Activated T-helper 17 cell treated with anti-CD3 and anti-CD28 coated beads, Interleukin-2, amount 50 U/mL, for 72 hours (primary cell): ENCODE measurements around the gene RBAK. TPM values are rescaled to one million over a fixed set of nuclear protein-coding genes. Genes with fewer than 3 reads are reported as not detected.
"Not testable (repeated sequence)": the region's sequence is repeated elsewhere in the genome, so short reads cannot be mapped to it uniquely, and the experiment has no call there.

Source experiments
- ATAC-seq: fragments of 150-1000 bp; cut with Tn5 transposase; replicated peaks from 2 replicates; pipeline ENCODE4 v1.10.0; 2021; ENCODE audit warnings: mild to moderate bottlenecking, moderate library complexity
- H3K27ac Mint-ChIP-seq: one replicate; pipeline ENCODE4 v1.8.0; 2022; ENCODE audit warnings: mixed read lengths
- H3K27me3 Mint-ChIP-seq: one replicate; pipeline ENCODE4 v1.8.0; 2022; ENCODE audit warnings: mixed read lengths
- H3K36me3 Mint-ChIP-seq: one replicate; pipeline ENCODE4 v1.8.0; 2022; ENCODE audit warnings: low read depth, mild to moderate bottlenecking, mixed read lengths
- H3K4me1 Mint-ChIP-seq: one replicate; pipeline ENCODE4 v1.8.0; 2022; ENCODE audit warnings: mixed read lengths
- H3K4me3 Mint-ChIP-seq: one replicate; pipeline ENCODE4 v1.8.0; 2022; ENCODE audit warnings: mild to moderate bottlenecking, mixed read lengths
- H3K9me3 Mint-ChIP-seq: one replicate; pipeline ENCODE4 v1.8.0; 2022; ENCODE audit warnings: mixed read lengths
- total RNA-seq, 2 donors: library from RNA; stranded (reverse); gene quantifications; one replicate each; pipeline ENCODE4 v1.2.3, GENCODE V29; 2022

Gene RBAK
- total RNA-seq, 2 donors from 2014 or later: 12.5 to 29.1 TPM

DNA sequence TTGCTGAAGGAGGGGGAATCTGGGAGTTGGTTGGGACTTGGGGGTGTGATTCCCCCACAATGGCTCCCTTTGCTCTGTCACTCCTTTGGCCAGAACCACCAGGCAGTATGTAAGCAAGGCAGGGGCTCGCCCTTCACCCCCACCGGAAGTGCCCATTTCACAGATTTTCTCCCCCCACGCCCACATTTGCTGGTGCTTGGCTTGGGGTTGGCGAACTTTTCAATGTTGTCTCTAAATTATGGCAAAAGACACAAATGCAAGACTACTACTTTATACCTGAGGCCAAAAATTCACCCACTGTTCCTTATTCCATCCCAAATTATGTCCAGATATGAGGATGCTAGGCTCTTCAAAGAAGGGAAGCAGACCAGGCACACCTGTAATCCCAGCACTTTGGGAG, 24.5 kb downstream of the RBAK start:
- H3K9me3 Mint-ChIP-seq: peaks cover 21% of the 10 kb centered on the region
- no peak overlapping the region for H3K27ac Mint-ChIP-seq
- peaks cover 30% of the 10 kb centered on the region for H3K36me3 Mint-ChIP-seq
- no peak for ATAC-seq
- peaks cover 8% of the 10 kb centered on the region for H3K27me3 Mint-ChIP-seq
- peaks cover 9% of the 10 kb centered on the region for H3K4me1 Mint-ChIP-seq
- no peak overlapping the region for H3K4me3 Mint-ChIP-seq

DNA sequence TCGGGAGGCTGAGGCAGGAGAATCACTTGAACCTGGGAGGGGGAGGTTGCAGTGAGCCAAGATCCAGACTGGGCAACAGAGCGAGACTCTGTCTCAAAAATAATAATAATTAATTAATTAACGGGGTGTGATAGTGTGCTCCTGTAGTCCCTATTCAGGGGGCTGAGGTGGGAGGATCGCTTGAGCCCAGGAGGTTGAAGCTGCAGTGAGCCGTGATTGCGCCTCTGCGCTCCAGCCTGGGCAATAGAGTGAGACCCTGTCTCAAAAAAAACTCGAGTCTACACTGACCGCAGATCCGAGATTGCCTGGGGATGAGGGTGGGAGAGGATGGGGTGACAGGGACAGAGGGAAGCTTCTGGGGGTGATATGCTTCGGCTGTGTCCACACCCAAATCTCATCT, 29.5 kb downstream of the RBAK start:
- H3K9me3 Mint-ChIP-seq, H3K27ac Mint-ChIP-seq, ATAC-seq, H3K4me3 Mint-ChIP-seq, H3K27me3 Mint-ChIP-seq, H3K4me1 Mint-ChIP-seq: not testable (repeated sequence)
- peaks cover 10% of the 10 kb centered on the region for H3K36me3 Mint-ChIP-seq

DNA sequence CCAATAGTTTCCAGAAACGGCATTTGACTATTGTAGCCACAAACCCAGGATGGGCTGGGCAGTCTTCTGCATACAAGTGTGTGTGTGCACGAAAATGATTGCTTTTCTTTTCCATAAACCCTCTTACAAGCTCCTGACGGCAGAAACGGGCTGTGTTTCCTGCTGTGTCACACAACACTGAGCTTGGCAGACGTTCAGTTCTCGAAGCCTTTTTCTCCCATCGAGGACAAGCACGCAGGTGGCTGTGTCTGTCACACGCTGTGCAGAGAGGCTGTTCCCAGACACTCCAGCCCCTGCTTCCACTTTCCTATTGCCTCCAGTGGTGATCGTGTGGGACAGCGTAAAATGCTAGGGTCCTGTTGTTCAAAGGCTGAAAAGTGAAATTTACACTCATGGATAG, 32.1 kb downstream of the RBAK start:
- Mint-ChIP-seq H3K4me3 (no peak overlapping the region), H3K9me3 (no peaks in the 10 kb centered on the region), H3K27ac (no peak overlapping the region), H3K27me3 (no peaks in the 10 kb centered on the region), H3K36me3 (no peaks in the 10 kb centered on the region), H3K4me1 (no peaks in the 10 kb centered on the region)
- peak; percentile 14 for ATAC-seq

DNA sequence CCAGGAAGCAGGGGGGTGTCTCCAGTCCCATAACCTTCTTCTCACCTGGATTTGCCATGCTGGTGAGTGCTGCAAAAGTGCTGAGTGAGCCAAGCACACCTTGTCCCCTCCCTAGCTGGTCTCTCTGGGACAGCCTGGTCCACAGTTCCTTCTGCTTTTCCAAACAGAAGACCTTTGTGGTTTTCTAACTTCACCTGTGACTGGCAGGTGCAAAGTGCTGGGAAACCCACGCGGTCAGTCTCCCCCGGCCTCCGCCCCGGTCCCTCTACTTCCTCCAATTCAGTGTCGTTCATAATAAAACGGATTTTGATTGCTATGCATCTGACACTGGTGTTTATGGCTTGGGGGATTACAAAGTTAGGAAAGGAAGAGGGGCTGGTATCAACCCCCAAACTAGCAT, 37.1 kb downstream of the RBAK start:
- Mint-ChIP-seq H3K4me3 (no peak overlapping the region), H3K4me1 (no peaks in the 10 kb centered on the region), H3K27me3 (no peaks in the 10 kb centered on the region), H3K27ac (no peak overlapping the region), H3K9me3 (no peaks in the 10 kb centered on the region), H3K36me3 (no peaks in the 10 kb centered on the region)
- ATAC-seq: no peak

DNA sequence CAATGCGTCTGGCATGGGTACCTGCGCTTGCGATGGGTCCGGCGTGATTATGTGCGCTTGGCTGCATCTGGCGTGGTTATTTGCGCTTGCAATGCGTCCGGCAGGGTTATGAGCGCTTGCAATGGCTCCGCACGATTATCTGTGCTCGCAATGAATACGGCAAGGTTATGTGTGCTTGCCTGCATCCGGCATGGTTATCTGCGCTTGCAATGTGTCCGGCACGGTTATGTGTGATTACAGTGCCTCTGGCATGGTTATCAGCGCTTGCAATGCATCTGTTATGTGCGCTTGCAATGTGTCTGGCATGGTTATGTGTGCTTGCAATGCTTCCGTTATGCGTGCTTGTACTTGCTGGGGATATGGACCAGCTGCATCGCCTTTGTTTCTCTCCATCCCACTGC, 37.7 kb downstream of the RBAK start:
- Mint-ChIP-seq H3K27ac (no peak overlapping the region), H3K9me3 (no peaks in the 10 kb centered on the region), H3K4me3 (no peak overlapping the region), H3K4me1 (no peaks in the 10 kb centered on the region), H3K27me3 (no peaks in the 10 kb centered on the region), H3K36me3 (no peaks in the 10 kb centered on the region)
- no peak for ATAC-seq

DNA sequence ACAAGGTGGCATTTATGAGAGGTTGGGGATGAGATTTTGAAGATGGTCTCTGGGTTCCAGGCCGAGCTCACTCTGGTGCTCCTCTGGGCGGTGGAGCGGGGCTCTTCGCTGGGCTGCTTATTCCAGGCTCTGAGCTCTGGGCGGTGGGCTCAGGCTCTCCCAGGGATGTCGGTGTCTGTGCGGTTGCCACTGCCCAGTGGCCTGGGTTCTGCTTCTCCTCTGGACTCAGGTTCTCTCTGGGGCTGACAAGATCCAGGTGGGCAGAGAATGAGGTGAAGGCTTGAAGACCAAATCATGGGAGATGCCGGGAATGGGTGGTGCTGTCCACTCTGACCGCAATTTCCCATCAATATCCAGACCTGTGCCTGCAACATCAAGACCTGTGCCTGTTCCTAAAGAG, 40.6 kb downstream of the RBAK start:
- ATAC-seq: no peak
- H3K4me3 Mint-ChIP-seq: no peak overlapping the region
- no peaks in the 10 kb centered on the region for H3K27me3 Mint-ChIP-seq

DNA sequence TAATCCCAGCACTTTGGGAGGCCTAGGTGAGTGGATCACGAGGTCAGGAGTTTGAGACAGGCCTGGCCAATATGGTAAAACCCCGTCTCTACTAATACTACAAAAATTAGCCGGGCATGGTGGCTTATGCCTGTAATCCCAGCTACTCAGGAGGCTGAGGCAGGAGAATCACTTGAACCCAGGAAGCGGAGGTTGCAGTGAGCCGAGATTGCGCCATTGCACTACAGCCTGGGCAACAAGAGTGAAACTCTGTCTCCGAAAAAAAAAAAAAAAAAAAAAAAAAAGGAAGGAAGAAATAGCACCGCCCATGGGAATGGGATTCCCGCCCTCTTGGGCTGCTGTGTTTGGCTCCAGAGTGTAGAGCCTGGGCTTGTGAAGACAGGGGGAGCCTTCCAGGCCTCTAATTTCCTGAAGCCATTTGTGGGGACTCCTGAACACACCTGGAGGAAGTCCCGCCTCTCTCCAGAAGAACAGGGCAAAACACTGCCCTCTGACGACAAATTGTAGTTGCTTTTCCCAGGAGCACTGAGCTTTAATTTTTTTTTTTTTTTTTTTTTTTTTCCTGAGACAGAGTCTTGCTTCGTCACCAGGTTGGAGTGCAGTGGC, 42.7 kb downstream of the RBAK start:
- ATAC-seq, H3K27ac Mint-ChIP-seq, H3K36me3 Mint-ChIP-seq, H3K27me3 Mint-ChIP-seq, H3K9me3 Mint-ChIP-seq, H3K4me3 Mint-ChIP-seq, H3K4me1 Mint-ChIP-seq: not testable (repeated sequence)

More for the DNA sequence above, 40.6 kb downstream of the RBAK start:
- Mint-ChIP-seq H3K4me1 (no peaks in the 10 kb centered on the region), H3K27ac (no peak overlapping the region), H3K9me3 (no peaks in the 10 kb centered on the region), H3K36me3 (no peaks in the 10 kb centered on the region)

DNA sequence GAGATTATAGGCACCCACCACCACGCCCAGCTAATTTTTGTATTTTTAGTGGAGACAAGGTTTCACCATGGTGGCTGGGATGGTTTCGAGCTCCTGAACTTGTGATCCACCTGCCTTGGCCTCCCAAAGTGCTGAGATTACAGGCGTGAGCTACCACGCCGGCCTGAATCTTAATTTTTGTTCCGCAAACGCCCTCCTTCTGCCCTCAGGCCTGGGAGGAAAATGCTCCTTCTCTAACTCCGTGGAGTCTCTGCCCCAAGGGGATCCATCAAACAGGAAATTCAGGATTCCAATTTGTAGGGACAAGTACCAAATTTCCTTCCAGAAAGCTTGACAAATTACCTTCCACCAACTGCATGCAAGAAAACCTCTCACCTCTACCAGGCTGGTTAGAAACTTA, 43.2 kb downstream of the RBAK start:
- peaks cover 3% of the 10 kb centered on the region for H3K9me3 Mint-ChIP-seq
- no peaks in the 10 kb centered on the region for H3K4me1 Mint-ChIP-seq
- no peak overlapping the region for H3K27ac Mint-ChIP-seq
- no peak overlapping the region for H3K4me3 Mint-ChIP-seq
- H3K27me3 Mint-ChIP-seq: no peaks in the 10 kb centered on the region
- H3K36me3 Mint-ChIP-seq: no peaks in the 10 kb centered on the region
- no peak for ATAC-seq

DNA sequence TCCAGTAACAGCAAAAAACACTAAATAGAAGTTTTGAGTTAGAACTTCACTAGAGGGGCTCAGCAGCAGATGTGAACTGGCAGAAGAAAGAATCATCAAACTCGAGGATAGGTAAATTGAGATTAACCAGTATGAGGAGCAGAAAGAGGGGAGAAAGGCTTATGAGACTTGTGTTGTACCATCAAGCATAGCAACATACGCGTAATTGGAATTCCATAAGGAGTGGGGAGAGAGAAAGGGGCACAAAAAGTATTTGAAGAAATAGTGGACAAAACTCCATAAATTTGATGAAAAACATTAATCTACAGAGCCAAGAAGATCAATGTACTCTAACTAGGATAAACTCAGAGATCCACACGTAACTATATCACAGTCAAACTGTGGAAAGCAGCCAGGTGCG, 48.3 kb downstream of the RBAK start:
- no peak overlapping the region for H3K27ac Mint-ChIP-seq
- no peaks in the 10 kb centered on the region for H3K27me3 Mint-ChIP-seq
- no peaks in the 10 kb centered on the region for H3K4me1 Mint-ChIP-seq
- H3K9me3 Mint-ChIP-seq: peaks cover 14% of the 10 kb centered on the region
- no peak for ATAC-seq
- no peaks in the 10 kb centered on the region for H3K36me3 Mint-ChIP-seq
- no peak overlapping the region for H3K4me3 Mint-ChIP-seq

DNA sequence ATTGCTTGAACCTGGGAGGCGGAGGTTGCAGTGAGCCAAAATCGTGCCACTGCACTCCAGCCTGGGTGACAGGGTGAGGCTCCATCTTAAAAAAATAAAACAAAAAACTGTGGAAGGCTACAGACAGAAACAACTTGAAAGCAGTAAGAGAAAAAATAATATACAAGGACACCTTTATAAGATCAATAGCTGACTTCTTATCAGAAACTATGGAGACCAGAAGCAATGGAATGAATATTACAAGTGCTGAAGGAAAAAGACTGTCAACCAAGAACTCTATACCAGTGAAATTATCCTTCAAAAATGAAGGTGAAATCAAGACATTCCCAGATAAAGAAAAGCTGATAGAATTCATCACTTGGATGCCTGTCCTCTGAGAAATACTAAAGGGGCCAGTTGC, 49.0 kb downstream of the RBAK start:
- Mint-ChIP-seq H3K27ac (no peak overlapping the region), H3K27me3 (no peaks in the 10 kb centered on the region), H3K4me3 (no peak overlapping the region), H3K36me3 (no peaks in the 10 kb centered on the region), H3K9me3 (peaks cover 14% of the 10 kb centered on the region), H3K4me1 (no peaks in the 10 kb centered on the region)
- no peak for ATAC-seq

DNA sequence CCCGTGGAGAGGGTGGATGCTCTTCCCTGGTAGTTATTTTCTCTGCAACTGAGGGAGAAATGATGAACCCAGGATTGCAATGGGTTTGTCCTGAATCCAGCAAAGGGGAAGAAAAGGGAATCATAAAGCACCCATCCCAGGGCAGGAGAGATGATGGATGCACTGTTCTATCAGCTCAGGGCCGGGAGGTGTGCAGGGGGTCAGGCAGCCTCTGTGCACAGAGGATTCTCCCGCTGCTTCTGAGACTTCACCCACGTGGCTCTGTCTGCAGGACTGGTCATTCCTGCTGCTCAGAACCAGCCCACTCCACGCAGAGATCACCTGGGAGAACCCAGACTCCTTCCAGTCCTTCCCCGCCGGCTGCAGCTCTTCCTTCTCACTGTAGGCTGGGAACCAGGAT, 70.7 kb downstream of the RBAK start:
- no peaks in the 10 kb centered on the region for H3K9me3 Mint-ChIP-seq
- H3K36me3 Mint-ChIP-seq: no peaks in the 10 kb centered on the region
- H3K4me3 Mint-ChIP-seq: no peak overlapping the region
- no peak overlapping the region for H3K27ac Mint-ChIP-seq
- peaks cover 7% of the 10 kb centered on the region for H3K27me3 Mint-ChIP-seq
- no peak for ATAC-seq
- no peaks in the 10 kb centered on the region for H3K4me1 Mint-ChIP-seq

DNA sequence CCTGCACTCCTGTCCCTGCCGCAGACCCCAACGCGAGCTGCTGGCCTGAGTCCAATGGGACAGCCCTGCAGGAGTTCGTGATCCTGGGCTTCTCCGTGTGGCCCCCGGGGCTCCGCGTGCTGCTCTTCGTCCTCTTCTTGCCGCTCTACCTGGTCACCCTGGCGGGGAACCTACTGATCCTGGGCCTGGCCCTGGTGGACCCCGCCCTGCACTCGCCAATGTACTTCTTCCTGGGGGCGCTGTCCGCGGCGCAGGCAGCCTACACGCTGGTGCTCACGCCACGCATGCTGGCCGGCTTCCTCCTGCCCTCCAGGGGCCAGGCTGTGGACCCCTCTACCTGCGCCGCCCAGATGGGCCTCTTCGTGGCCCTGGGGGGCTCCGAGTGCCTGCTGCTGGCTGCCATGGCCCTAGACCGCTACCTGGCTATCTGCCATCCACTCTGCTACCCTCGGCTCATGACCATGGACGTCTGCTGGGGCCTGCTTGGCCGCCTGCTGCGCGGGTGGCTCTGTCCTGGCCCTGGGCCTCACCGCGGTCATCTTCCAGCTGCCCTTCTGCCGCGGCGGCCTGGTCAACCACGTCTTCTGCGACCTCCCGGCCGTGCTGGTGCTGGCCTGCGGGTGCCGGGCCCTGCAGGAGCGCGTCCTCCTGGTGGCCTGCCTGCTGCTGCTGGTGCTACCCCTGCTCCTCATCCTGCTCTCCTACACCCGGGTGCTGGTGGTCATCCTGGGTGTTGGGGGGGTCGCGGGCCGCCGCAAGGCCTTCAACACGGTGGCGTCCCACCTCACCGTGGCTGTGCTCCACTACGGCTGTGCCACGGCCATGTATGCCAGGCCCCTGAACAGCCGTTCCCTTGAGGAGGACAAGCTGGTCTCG, 71.7 kb downstream of the RBAK start:
- Mint-ChIP-seq H3K27ac (no peak overlapping the region), H3K36me3 (no peaks in the 10 kb centered on the region), H3K4me1 (no peaks in the 10 kb centered on the region), H3K27me3 (peaks cover 7% of the 10 kb centered on the region), H3K9me3 (no peaks in the 10 kb centered on the region), H3K4me3 (no peak overlapping the region)
- no peak for ATAC-seq

Other genes starting within 250 kb of the RBAK start
- not detected for gene PAPOLB, start 183.8 kb upstream of the RBAK start, total RNA-seq
- under 1 TPM; 0.08 to 0.56 TPM for gene RADIL, start 162.1 kb upstream of the RBAK start, total RNA-seq
- not detected for gene MMD2, start 86.7 kb upstream of the RBAK start, total RNA-seq
- 10 to 100 TPM; 37.9 to 49.7 TPM for gene WIPI2, start 144.4 kb downstream of the RBAK start, total RNA-seq
- 1 to 10 TPM; 1.5 to 3.2 TPM for gene SLC29A4, start 237.1 kb downstream of the RBAK start, total RNA-seq